C4-2B (cell line): ENCODE measurements around the gene TAOK2.
A peak's percentile ranks its signal among the peaks of the same experiment; 100 is the strongest.

Experiments
- H3K27ac ChIP-seq: fragments of 450-650 bp; 2 replicates; pipeline ENCODE4 v1.5.1; 2017
- CTCF ChIP-seq: fragments of 450-650 bp; conservative IDR thresholded peaks from 2 replicates; pipeline ENCODE4 v1.5.1; 2017; ENCODE audit warnings: mild to moderate bottlenecking
- ZFX ChIP-seq: fragments of 450-650 bp; IDR thresholded peaks from 2 replicates; pipeline ENCODE4 v1.6.1; 2017

The TAOK2 gene

DNA sequence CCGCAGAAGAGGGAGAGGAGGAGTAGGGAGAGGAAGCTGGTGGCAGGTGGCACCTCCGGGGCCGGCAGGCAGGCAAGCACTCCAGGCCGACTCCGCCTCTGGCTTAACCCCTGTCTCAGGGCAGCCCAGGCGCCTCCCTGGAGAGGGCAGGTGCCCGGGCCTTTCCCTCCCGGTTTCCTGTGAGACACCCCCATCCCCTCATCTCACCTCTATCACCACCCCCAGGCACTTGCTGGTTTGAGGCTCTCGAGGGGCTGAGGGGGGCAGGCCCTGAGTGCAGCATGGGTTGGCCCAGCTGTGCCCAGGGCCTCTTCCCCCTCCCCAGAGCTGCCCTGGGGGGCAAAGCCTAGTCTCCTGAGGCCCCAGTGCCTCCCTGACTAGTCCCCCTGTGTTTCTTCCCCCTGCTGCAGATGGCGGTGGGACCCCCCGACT lies 31.2 kb downstream of the TAOK2 start:
- TF ChIP-seq ZFX, result no peak
- no peak for TF ChIP-seq CTCF
- no peak overlapping the region for H3K27ac ChIP-seq

DNA sequence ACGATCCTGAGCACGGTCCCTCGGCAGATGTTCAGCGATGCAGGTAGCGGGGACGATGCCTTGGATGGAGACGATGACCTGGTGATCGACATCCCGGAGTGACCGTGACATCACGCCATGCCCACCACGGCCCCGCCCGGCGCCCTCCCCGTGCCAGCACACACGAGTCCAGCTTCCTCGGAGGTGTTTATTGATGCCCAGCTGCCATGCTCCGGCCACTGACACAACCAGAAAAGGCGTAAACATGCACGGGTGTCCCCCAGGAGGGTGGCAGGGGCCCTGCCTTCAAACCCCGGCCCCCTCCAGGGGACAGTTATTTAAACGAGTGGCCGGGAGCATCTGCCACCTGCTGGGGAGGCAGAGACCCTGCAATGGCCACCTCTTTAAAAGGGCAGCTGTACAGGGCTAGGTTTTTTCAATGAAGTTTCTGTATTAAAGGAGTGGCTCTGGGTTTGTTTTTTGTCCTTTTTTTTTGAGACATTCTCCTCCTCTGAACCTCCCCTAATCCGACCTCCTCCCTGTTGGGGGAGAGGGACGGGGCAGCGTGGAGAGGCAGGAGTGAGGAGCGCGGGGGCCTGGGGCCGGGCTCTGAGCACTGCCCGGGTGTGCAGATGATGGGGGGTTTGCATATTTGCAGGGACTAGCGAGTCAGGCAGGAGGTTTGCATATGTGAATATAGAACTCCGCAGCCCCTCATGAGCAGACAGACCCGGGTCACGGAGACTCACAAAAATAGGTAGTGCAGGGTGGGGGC lies 31.9 kb downstream of the TAOK2 start:
- TF ChIP-seq CTCF (peak; percentile 85), ZFX (no peak)
- no peak overlapping the region for H3K27ac ChIP-seq

- TF ChIP-seq ZFX (no peak), CTCF (no peak)
- no peak overlapping the region for H3K27ac ChIP-seq
Measured at GRCh38 chr16:30006095-30006473, 32.4 kb downstream of the TAOK2 start.

GRCh38 chr16:30006659-30007377 lies 33.1 kb downstream of the TAOK2 start:
- H3K27ac ChIP-seq, result no peak overlapping the region
- TF ChIP-seq CTCF (no peak), ZFX (no peak)

DNA sequence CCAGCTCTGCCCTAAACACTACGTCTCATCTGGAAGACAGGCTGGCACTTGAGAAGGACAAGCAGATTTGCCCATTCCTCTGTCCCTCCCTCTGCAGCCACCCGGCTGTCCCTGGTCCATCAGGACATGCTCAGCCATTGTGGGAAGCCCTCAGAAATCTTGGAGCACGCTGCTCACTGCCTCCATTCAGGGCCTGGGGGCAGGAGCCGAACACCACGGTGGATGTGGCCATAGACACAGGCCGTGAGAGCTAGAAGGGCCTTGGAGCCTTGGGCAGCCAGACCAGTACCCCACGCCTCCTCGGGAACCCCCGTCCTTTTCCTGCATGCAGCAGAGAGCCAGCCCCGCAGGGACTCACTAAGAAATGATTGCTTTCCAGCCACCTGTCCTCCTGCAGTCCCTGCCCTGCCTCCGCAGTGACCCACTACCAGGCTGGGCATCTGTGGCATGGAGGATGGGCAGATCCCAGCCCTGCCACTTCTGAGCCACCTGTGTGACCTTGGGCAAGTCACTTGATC lies 33.8 kb downstream of the TAOK2 start:
- no peak for TF ChIP-seq ZFX
- no peak for TF ChIP-seq CTCF
- H3K27ac ChIP-seq, result no peak overlapping the region

DNA sequence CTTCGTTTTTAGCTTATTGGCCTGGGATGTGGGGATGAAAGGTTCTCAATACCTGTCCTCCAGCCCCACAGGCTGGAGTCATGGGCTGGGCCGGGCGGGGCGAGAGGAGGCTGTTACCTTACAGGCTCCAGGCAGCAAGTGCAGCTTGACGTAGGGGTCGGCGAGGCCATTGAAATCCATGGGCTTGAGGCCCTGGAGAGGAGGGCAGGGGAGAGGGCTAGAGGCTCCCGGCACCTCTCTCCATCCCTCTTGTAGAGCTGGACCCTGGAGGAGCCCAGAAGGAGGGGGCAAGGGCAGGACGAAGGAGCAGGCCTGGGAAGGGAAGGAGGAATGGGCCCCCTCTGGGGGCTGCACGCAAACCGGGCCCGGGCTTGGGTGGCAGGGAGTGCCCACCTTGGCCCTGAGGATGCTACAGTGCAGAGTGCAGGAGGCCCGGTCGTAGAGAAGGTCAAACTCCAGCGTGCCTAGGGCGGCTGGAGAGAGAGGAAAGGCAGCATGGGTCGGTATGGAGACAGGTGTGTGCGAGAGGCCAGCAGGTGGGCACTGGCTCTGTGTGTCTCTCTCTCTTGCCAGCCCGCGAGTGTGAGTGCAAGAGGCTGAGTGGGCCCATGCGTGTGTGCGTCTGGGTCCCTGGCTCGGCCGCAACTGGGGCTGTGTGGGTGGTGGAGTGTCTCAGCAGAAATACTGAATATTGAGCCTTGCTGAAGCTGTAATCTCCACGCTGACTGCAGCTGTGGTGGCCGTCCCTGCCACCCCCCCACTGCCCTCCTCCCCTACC lies 35.6 kb downstream of the TAOK2 start:
- TF ChIP-seq ZFX, result no peak
- no peak for TF ChIP-seq CTCF
- no peak overlapping the region for H3K27ac ChIP-seq
